Measurements from ENCODE around the gene LGR5. TPM values are rescaled to one million over a fixed set of nuclear protein-coding genes. Genes with fewer than 3 reads are reported as not detected.
"Not testable (repeated sequence)": the region's sequence is repeated elsewhere in the genome, so short reads cannot be mapped to it uniquely, and the experiment has no call there.

LGR5 gene
- polyA plus RNA-seq, 1 donor, result 71.9 TPM

DNA sequence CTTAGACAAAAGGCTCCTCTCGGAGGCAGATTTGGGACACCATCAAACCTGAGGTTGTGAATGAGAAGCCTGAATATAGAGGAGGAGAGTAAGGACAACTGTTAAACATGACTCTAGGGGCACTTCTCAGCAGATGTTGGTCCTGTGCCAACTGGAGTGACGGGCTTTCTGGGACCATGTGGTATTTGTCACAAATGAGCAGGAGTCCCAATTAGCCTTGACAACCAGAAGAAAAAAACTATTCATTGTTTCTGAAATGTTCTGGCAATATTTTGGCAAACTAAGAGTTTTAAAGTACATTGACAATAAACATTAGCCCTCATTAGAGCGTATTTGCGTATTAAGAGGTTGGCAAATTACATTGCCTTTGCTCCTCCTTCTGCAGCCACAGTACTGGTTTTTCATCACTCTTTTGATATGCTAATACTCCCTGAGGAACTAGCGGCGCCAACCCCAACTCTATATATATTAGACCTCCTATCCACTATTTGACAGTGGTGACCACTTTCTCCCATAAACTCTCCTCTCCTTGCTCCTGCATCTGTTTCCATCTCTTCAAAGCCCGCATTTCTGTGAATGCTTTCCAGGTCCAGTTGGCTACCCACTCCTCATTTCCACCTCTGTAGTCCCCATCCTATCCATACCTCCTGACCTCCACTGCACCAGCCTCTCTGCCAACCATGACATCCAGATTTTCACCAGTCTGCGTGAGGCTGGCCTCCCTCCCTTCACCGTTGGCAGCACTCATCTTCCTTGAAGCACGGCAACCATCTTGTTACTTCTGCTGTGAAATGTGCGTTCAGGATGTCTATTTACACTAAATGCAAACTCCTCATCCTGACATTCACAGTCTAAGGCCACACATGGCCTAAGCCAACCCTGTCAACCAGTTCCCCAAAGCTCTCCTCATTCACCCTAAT lies 123.3 kb downstream of the LGR5 start:
- DNase-seq, result no peak
- no peak overlapping the region for H3K27ac ChIP-seq (ENCODE audit: low read length)
- no peaks in the 10 kb centered on the region for H3K4me1 ChIP-seq (ENCODE audit: control insufficient read depth, insufficient read depth, low read length)
- WGBS (ENCODE audit: insufficient coverage, low lambda C conversion rate), result 80% methylated on average over 2 of the region's 11 CpGs
- no peaks in the 10 kb centered on the region for H3K9me3 ChIP-seq (ENCODE audit: control insufficient read depth, low read depth, low read length)
- no peaks in the 10 kb centered on the region for H3K36me3 ChIP-seq (ENCODE audit: control insufficient read depth, insufficient read depth, low read length)
- H3K27me3 ChIP-seq (ENCODE audit: control insufficient read depth, insufficient read depth, low read length), result no peaks in the 10 kb centered on the region
- no peak overlapping the region for H3K4me3 ChIP-seq (ENCODE audit: low read length)

DNA sequence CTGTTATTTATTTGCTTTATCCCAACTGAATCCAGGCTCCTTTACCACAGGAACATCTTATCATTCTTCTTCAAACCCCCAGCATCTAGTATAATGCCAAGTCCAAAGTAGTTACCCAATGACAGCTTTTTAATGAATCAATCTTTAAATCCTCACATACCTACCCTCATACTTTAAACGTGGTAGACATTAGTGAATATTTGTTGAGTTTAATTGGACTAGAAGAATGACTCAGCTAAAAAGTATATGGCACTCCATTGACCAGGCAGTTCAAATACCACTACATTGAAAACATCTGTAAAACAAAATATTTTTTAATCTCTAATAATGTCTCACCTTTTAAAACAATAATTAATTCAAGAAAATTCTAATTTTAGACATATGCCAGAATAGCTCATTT lies 125.9 kb downstream of the LGR5 start:
- DNase-seq, result no peak
- no peaks in the 10 kb centered on the region for H3K36me3 ChIP-seq (ENCODE audit: control insufficient read depth, insufficient read depth, low read length)
- WGBS (ENCODE audit: insufficient coverage, low lambda C conversion rate), result 67% methylated on average over 1 of the region's 1 CpG
- H3K9me3 ChIP-seq (ENCODE audit: control insufficient read depth, low read depth, low read length), result no peaks in the 10 kb centered on the region
- H3K27ac ChIP-seq (ENCODE audit: low read length), result no peak overlapping the region
- H3K4me1 ChIP-seq (ENCODE audit: control insufficient read depth, insufficient read depth, low read length), result no peaks in the 10 kb centered on the region
- no peak overlapping the region for H3K4me3 ChIP-seq (ENCODE audit: low read length)
- H3K27me3 ChIP-seq (ENCODE audit: control insufficient read depth, insufficient read depth, low read length), result no peaks in the 10 kb centered on the region

GRCh38 chr12:71566655-71567054 lies 127.1 kb downstream of the LGR5 start:
- no CpG with 5 or more reads among the region's 2 CpGs for WGBS (ENCODE audit: insufficient coverage, low lambda C conversion rate)
- H3K4me3 ChIP-seq (ENCODE audit: low read length), result no peak overlapping the region

DNA sequence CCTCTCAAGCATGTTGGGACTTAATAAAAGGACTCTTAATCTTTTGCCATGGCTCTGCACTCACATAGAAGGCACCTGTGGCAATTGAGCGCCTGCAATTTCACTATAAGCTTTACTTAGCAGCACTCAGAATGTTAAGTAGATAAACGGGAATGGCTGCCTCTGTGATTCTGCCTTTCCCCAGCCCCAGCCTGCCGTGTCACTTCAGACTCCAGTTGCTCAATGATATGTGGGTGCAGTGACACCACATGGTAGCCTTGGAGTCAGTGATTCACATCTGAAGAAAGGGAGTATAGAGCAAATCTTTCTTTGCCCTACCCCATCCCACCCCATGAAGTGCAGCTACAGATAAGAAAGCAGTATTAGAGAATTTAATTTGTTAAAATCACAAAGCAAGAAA lies 127.9 kb downstream of the LGR5 start:
- H3K4me3 ChIP-seq (ENCODE audit: low read length), result no peak overlapping the region
- H3K27ac ChIP-seq (ENCODE audit: low read length), result no peak overlapping the region
- H3K9me3 ChIP-seq (ENCODE audit: control insufficient read depth, low read depth, low read length), result no peaks in the 10 kb centered on the region
- no peaks in the 10 kb centered on the region for H3K27me3 ChIP-seq (ENCODE audit: control insufficient read depth, insufficient read depth, low read length)
- H3K36me3 ChIP-seq (ENCODE audit: control insufficient read depth, insufficient read depth, low read length), result no peaks in the 10 kb centered on the region
- no peak for DNase-seq
- H3K4me1 ChIP-seq (ENCODE audit: control insufficient read depth, insufficient read depth, low read length), result no peaks in the 10 kb centered on the region
- whole genome bisulfite sequencing (ENCODE audit: insufficient coverage, low lambda C conversion rate), result no CpG with 5 or more reads among the region's 3 CpGs

More at GRCh38 chr12:71566655-71567054, 127.1 kb downstream of the LGR5 start:
- H3K9me3 ChIP-seq (ENCODE audit: control insufficient read depth, low read depth, low read length), result no peaks in the 10 kb centered on the region
- no peaks in the 10 kb centered on the region for H3K36me3 ChIP-seq (ENCODE audit: control insufficient read depth, insufficient read depth, low read length)
- H3K27ac ChIP-seq (ENCODE audit: low read length), result no peak overlapping the region
- no peaks in the 10 kb centered on the region for H3K4me1 ChIP-seq (ENCODE audit: control insufficient read depth, insufficient read depth, low read length)
- H3K27me3 ChIP-seq (ENCODE audit: control insufficient read depth, insufficient read depth, low read length), result no peaks in the 10 kb centered on the region
- DNase-seq, result no peak

DNA sequence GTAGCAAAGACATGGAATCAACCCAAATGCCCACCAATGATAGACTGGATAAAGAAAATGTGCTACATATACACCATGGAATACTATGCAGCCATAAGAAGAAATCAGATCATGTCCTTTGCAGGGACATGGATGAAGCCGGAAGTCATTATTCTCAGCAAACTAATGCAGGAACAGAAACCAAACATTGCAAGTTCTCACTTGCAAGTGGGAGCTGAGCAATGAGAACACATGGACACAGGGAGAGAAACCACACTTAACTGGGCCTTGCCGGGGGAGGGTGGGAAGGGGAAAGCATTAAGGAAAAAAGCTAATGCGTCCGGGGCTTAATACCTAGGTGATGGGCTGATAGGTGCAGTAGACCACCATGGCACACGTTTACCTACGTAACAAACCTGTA lies 130.3 kb downstream of the LGR5 start:
- H3K4me1 ChIP-seq (ENCODE audit: control insufficient read depth, insufficient read depth, low read length); H3K4me3 ChIP-seq (ENCODE audit: low read length); H3K36me3 ChIP-seq (ENCODE audit: control insufficient read depth, insufficient read depth, low read length); DNase-seq; H3K9me3 ChIP-seq (ENCODE audit: control insufficient read depth, low read depth, low read length); H3K27me3 ChIP-seq (ENCODE audit: control insufficient read depth, insufficient read depth, low read length); H3K27ac ChIP-seq (ENCODE audit: low read length): not testable (repeated sequence)
- no CpG with 5 or more reads among the region's 6 CpGs for WGBS (ENCODE audit: insufficient coverage, low lambda C conversion rate)

DNA sequence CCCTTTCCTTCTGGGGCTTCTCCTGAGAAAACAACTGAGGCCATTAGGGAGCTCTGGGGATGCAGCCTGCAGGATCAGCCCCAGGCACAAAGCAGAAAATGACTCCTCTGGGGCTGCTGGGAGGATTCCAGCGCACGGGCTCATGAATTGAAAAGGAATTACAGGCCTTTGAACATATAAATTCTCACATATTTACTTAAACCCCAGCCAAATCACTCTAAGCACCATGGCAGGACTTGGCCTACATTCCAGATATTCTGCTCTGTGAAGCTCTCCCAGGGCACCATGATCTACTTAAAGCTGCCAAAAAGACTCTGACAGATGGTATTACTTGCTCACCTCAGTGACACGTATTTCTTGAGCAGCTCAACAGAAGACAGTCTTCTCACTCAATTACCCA lies 136.9 kb downstream of the LGR5 start:
- WGBS (ENCODE audit: insufficient coverage, low lambda C conversion rate), result no CpG with 5 or more reads among the region's 3 CpGs
- DNase-seq, result no peak

DNA sequence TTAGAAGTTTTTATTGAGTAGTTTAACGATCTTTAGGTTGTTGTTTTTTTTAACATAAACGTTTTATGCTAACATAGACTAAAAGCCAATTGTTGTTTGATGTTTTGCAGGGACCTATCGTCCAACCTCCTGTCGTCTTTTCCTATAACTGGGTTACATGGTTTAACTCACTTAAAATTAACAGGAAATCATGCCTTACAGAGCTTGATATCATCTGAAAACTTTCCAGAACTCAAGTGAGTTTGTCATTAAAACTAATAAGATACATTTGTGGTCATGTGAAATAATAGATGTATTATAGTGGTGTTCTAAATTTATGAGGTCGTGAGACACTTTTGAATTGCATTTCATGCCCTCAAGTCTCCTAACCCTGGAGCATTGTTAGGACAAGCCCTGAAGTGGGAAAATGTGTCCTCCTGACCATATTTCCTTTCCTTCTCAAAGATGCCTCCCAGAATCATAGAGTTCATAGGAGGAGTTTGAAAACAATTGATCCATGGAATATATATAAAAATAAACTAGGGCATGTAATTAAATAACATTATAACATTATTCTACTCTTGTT lies 139.2 kb downstream of the LGR5 start:
- WGBS (ENCODE audit: insufficient coverage, low lambda C conversion rate), result 94% methylated on average over 2 of the region's 5 CpGs
- peaks cover 11% of the 10 kb centered on the region for H3K36me3 ChIP-seq (ENCODE audit: control insufficient read depth, insufficient read depth, low read length)
- DNase-seq, result no peak
- H3K4me1 ChIP-seq (ENCODE audit: control insufficient read depth, insufficient read depth, low read length), result peaks cover 3% of the 10 kb centered on the region
- no peak overlapping the region for H3K27ac ChIP-seq (ENCODE audit: low read length)
- H3K27me3 ChIP-seq (ENCODE audit: control insufficient read depth, insufficient read depth, low read length), result no peaks in the 10 kb centered on the region
- no peaks in the 10 kb centered on the region for H3K9me3 ChIP-seq (ENCODE audit: control insufficient read depth, low read depth, low read length)
- H3K4me3 ChIP-seq (ENCODE audit: low read length), result no peak overlapping the region

More for the DNA sequence above, 136.9 kb downstream of the LGR5 start:
- Histone ChIP-seq H3K4me3 (ENCODE audit: low read length) (no peak overlapping the region), H3K36me3 (ENCODE audit: control insufficient read depth, insufficient read depth, low read length) (peaks cover 8% of the 10 kb centered on the region), H3K27me3 (ENCODE audit: control insufficient read depth, insufficient read depth, low read length) (no peaks in the 10 kb centered on the region), H3K4me1 (ENCODE audit: control insufficient read depth, insufficient read depth, low read length) (peaks cover 3% of the 10 kb centered on the region), H3K9me3 (ENCODE audit: control insufficient read depth, low read depth, low read length) (no peaks in the 10 kb centered on the region), H3K27ac (ENCODE audit: low read length) (no peak overlapping the region)

DNA sequence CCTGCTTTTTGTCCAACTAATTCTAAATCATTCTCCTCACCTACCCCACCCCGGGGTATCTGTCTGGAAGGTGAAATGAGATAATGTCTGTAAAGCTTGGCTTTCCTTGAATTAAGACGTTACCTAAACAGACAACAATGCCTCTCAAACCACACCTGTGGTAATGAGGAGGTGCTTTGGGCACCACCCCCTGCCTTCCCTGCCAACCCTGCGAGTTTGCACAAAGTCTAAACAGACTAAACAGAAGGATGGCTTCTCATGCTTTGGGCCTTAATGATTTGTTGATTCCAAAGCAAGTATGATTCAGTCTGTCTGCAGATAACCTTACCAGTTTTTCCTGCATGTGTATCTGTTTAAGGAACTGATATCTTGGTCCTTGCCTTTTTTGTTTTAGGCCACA lies 141.6 kb downstream of the LGR5 start:
- H3K27me3 ChIP-seq (ENCODE audit: control insufficient read depth, insufficient read depth, low read length), result no peaks in the 10 kb centered on the region
- no CpG with 5 or more reads among the region's 3 CpGs for WGBS (ENCODE audit: insufficient coverage, low lambda C conversion rate)
- no peak overlapping the region for H3K27ac ChIP-seq (ENCODE audit: low read length)
- H3K4me3 ChIP-seq (ENCODE audit: low read length), result no peak overlapping the region
- peaks cover 15% of the 10 kb centered on the region for H3K36me3 ChIP-seq (ENCODE audit: control insufficient read depth, insufficient read depth, low read length)
- no peak for DNase-seq
- no peaks in the 10 kb centered on the region for H3K9me3 ChIP-seq (ENCODE audit: control insufficient read depth, low read depth, low read length)
- H3K4me1 ChIP-seq (ENCODE audit: control insufficient read depth, insufficient read depth, low read length), result no peaks in the 10 kb centered on the region

DNA sequence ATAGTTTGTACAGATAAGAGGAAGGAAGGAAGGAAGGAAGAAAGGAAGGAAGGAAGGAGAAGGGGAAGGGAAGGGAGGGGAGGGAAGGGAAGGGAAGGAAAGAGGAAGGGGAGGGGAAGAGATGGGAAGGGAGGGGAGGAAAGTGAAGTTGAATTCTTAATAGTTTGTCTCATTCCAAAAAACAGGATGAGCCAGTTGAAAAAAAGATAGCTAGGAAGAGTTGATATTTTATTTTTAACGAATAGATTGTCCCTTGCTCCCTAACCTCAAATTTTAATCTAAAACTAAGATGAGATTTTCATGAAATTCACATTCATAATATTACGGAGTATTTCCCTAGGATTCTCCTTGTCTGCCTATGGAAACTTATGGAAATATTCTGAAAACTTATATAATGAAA lies 143.3 kb downstream of the LGR5 start:
- no peaks in the 10 kb centered on the region for H3K9me3 ChIP-seq (ENCODE audit: control insufficient read depth, low read depth, low read length)
- H3K4me3 ChIP-seq (ENCODE audit: low read length), result no peak overlapping the region
- no peaks in the 10 kb centered on the region for H3K4me1 ChIP-seq (ENCODE audit: control insufficient read depth, insufficient read depth, low read length)
- DNase-seq, result no peak
- no peaks in the 10 kb centered on the region for H3K27me3 ChIP-seq (ENCODE audit: control insufficient read depth, insufficient read depth, low read length)
- WGBS (ENCODE audit: insufficient coverage, low lambda C conversion rate), result no CpG with 5 or more reads among the region's 2 CpGs
- H3K36me3 ChIP-seq (ENCODE audit: control insufficient read depth, insufficient read depth, low read length), result peaks cover 14% of the 10 kb centered on the region
- no peak overlapping the region for H3K27ac ChIP-seq (ENCODE audit: low read length)

GRCh38 chr12:71584356-71584755 lies 144.8 kb downstream of the LGR5 start:
- Histone ChIP-seq H3K4me1 (ENCODE audit: control insufficient read depth, insufficient read depth, low read length) (no peaks in the 10 kb centered on the region), H3K4me3 (ENCODE audit: low read length) (no peak overlapping the region), H3K27ac (ENCODE audit: low read length) (no peak overlapping the region), H3K27me3 (ENCODE audit: control insufficient read depth, insufficient read depth, low read length) (no peaks in the 10 kb centered on the region), H3K9me3 (ENCODE audit: control insufficient read depth, low read depth, low read length) (no peaks in the 10 kb centered on the region), H3K36me3 (ENCODE audit: control insufficient read depth, insufficient read depth, low read length) (peaks cover 14% of the 10 kb centered on the region)
- no CpG with 5 or more reads among the region's 3 CpGs for WGBS (ENCODE audit: insufficient coverage, low lambda C conversion rate)
- DNase-seq, result no peak
